NCI-H69 (cell line): ENCODE data around the gene S1PR4.

Source experiments
- DNase-seq: peaks from one replicate; lab custom pipeline; 2025; lab: John Stamatoyannopoulos, UW

The S1PR4 gene

GRCh38 chr19:3222709-3223108 is 44.1 kb downstream of the S1PR4 start:
- no peak for DNase-seq

GRCh38 chr19:3224346-3225168 is 46.0 kb downstream of the S1PR4 start, which contains the start of gene CELF5:
Gene CELF5, plus strand, starts transcription at chr19:3224661. Its CDS starts 79 bp downstream, at chr19:3224740.
- DNase-seq: peak; percentile 84

- DNase-seq: no peak
These were observed 46.6 kb downstream of the S1PR4 start for GRCh38 chr19:3225169-3225485.

- DNase-seq: no peak
These were observed 47.1 kb downstream of the S1PR4 start for GRCh38 chr19:3225677-3226093.

GRCh38 chr19:3227054-3227626 is 48.6 kb downstream of the S1PR4 start:
- DNase-seq: peak; percentile 30

- no peak for DNase-seq
These were observed 50.8 kb downstream of the S1PR4 start for GRCh38 chr19:3229346-3229743.
